ENCODE data around the gene OSBPL3.

GRCh38 chr7:24793982-24794648, 185.9 kb downstream of the OSBPL3 start:
- TF ChIP-seq, protein P1, sequence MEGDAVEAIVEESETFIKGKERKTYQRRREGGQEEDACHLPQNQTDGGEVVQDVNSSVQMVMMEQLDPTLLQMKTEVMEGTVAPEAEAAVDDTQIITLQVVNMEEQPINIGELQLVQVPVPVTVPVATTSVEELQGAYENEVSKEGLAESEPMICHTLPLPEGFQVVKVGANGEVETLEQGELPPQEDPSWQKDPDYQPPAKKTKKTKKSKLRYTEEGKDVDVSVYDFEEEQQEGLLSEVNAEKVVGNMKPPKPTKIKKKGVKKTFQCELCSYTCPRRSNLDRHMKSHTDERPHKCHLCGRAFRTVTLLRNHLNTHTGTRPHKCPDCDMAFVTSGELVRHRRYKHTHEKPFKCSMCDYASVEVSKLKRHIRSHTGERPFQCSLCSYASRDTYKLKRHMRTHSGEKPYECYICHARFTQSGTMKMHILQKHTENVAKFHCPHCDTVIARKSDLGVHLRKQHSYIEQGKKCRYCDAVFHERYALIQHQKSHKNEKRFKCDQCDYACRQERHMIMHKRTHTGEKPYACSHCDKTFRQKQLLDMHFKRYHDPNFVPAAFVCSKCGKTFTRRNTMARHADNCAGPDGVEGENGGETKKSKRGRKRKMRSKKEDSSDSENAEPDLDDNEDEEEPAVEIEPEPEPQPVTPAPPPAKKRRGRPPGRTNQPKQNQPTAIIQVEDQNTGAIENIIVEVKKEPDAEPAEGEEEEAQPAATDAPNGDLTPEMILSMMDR (IDR thresholded peaks at IDR 0.05), result no peak
- no peak for TF ChIP-seq EP300 (IDR thresholded peaks at IDR 0.05)
